ENCODE data around the gene KAT6B.

Gene KAT6B

GRCh38 chr10:74955796-74956195, 129.4 kb downstream of the KAT6B start:
- no peak for DNase-seq (ENCODE audit: low read depth)

- DNase-seq (ENCODE audit: low read depth), result no peak
Measured at GRCh38 chr10:74956555-74957111, 130.2 kb downstream of the KAT6B start.

GRCh38 chr10:74957285-74957961, 131.0 kb downstream of the KAT6B start:
- DNase-seq (ENCODE audit: low read depth), result no peak

GRCh38 chr10:74958316-74958715, 131.9 kb downstream of the KAT6B start:
- no peak for DNase-seq (ENCODE audit: low read depth)

GRCh38 chr10:74960670-74961069, 134.3 kb downstream of the KAT6B start:
- DNase-seq (ENCODE audit: low read depth), result no peak

- DNase-seq (ENCODE audit: low read depth), result no peak
Measured at GRCh38 chr10:74962517-74962916, 136.1 kb downstream of the KAT6B start.

GRCh38 chr10:74963549-74963948, 137.1 kb downstream of the KAT6B start:
- DNase-seq (ENCODE audit: low read depth), result no peak

GRCh38 chr10:74967911-74968666, 141.7 kb downstream of the KAT6B start:
- no peak for DNase-seq (ENCODE audit: low read depth)

GRCh38 chr10:74968667-74969061, 142.3 kb downstream of the KAT6B start:
- DNase-seq (ENCODE audit: low read depth), result no peak

GRCh38 chr10:74969093-74969492, 142.7 kb downstream of the KAT6B start:
- DNase-seq (ENCODE audit: low read depth), result no peak

- DNase-seq (ENCODE audit: low read depth), result no peak
Measured at GRCh38 chr10:74969530-74969929, 143.1 kb downstream of the KAT6B start.

GRCh38 chr10:74973741-74974392, 147.5 kb downstream of the KAT6B start:
- no peak for DNase-seq (ENCODE audit: low read depth)

- no peak for DNase-seq (ENCODE audit: low read depth)
Measured at GRCh38 chr10:74975758-74976157, 149.4 kb downstream of the KAT6B start.

GRCh38 chr10:74976565-74976964, 150.2 kb downstream of the KAT6B start:
- no peak for DNase-seq (ENCODE audit: low read depth)

- no peak for DNase-seq (ENCODE audit: low read depth)
Measured at GRCh38 chr10:74977072-74977471, 150.7 kb downstream of the KAT6B start.

GRCh38 chr10:74977913-74978847, 151.8 kb downstream of the KAT6B start:
- DNase-seq (ENCODE audit: low read depth), result no peak

- no peak for DNase-seq (ENCODE audit: low read depth)
Measured at GRCh38 chr10:74981831-74982633, 155.6 kb downstream of the KAT6B start.

- no peak for DNase-seq (ENCODE audit: low read depth)
Measured at GRCh38 chr10:74982634-74982982, 156.2 kb downstream of the KAT6B start.

- DNase-seq (ENCODE audit: low read depth), result no peak
Measured at GRCh38 chr10:74983383-74983782, 157.0 kb downstream of the KAT6B start.

GRCh38 chr10:74987339-74988053, 161.1 kb downstream of the KAT6B start:
- DNase-seq (ENCODE audit: low read depth), result no peak

Data from HS-5 (cell line).